Panc1 (cell line): ENCODE results near the gene ARHGEF2. TPM values are rescaled to one million over a fixed set of nuclear protein-coding genes. Genes with fewer than 3 reads are reported as not detected.
A peak's percentile ranks its signal among the peaks of the same experiment; 100 is the strongest.

Experiments
- ATAC-seq: fragments of 200-7000 bp; cut with Tn5 transposase; 2 replicates; pipeline ENCODE4 v1.9.1; 2020; ENCODE audit warnings: mild to moderate bottlenecking, moderate library complexity
- BruUV-seq: library from RNA; stranded (reverse); fragments of 400-500 nt; replicated peaks from 2 replicates; lab custom pipeline; 2021; lab: Mats Ljungman, UMichigan
- CTCF ChIA-PET: fragments of 300-600 bp; sonication (Branson Sonifier 250); formaldehyde crosslinking; loops from one replicate; lab custom pipeline; 2022; ENCODE audit warnings: antibody characterized with exemption; lab: Charles Lee
- POLR2A ChIA-PET: fragments of 300-600 bp; sonication (Branson Sonifier 250); formaldehyde crosslinking; loops from one replicate; lab custom pipeline; 2022; ENCODE audit warnings: antibody characterized with exemption; lab: Charles Lee
- DNase-seq: peaks from one replicate; pipeline ENCODE4 v3.0.0-alpha.2; 2010; ENCODE audit warnings: low read depth, low spot score
- H3K27ac ChIP-seq: 2 replicates; pipeline ENCODE4 v1.5.1; 2011; ENCODE audit warnings: mild to moderate bottlenecking, low read length, inconsistent platforms
- H3K27me3 ChIP-seq: fragments of 200-500 bp; sonication (Bioruptor generic); 2 replicates; pipeline ENCODE4 v1.6.0; 2014; ENCODE audit warnings: low read length, inconsistent platforms; ENCODE audit not compliant: control insufficient read depth, insufficient read depth
- H3K36me3 ChIP-seq: fragments of 200-500 bp; sonication (Bioruptor generic); 2 replicates; pipeline ENCODE4 v1.5.1; 2014; ENCODE audit warnings: inconsistent platforms, mild to moderate bottlenecking, low read length, moderate library complexity; ENCODE audit not compliant: control insufficient read depth, insufficient read depth
- H3K4me1 ChIP-seq: 2 replicates; pipeline ENCODE4 v1.5.1; 2011; ENCODE audit warnings: inconsistent platforms, mild to moderate bottlenecking, low read length, moderate library complexity; ENCODE audit not compliant: control insufficient read depth, insufficient read depth
- H3K4me3 ChIP-seq, 2 experiments: 2 replicates each; pipeline ENCODE4 v1.5.1; 2011 to 2012; ENCODE audit warnings: low read depth in 2 of 2, low read length in 2 of 2, mild to moderate bottlenecking in 2 of 2, inconsistent platforms in 1 of 2, moderate library complexity in 1 of 2
- H3K9me3 ChIP-seq: fragments of 200-500 bp; sonication (Bioruptor generic); 2 replicates; pipeline ENCODE4 v1.5.1; 2014; ENCODE audit warnings: low read depth, mild to moderate bottlenecking, inconsistent platforms, low read length, moderate library complexity; ENCODE audit not compliant: control insufficient read depth, insufficient read depth
- POLR2AphosphoS5 ChIP-seq: IDR thresholded peaks from 2 replicates; pipeline ENCODE4 v1.6.1; 2012; ENCODE audit warnings: mild to moderate bottlenecking, low read depth, low read length, moderate library complexity
- SIN3A ChIP-seq: IDR thresholded peaks from 2 replicates; pipeline ENCODE4 v1.6.1; 2012; ENCODE audit warnings: low read depth, mild to moderate bottlenecking, low read length, moderate library complexity, borderline replicate concordance; ENCODE audit not compliant: insufficient read depth
- TCF7L2 ChIP-seq: IDR thresholded peaks from 2 replicates; pipeline ENCODE4 v1.6.1; 2011; ENCODE audit warnings: mild to moderate bottlenecking, low read depth, low read length, inconsistent platforms
- in situ Hi-C: cut with HindIII; loops from 2 replicates; pipeline ENCODE4 v1.10.0; 2016; ENCODE audit warnings: low sequenced_read_pairs, low pct_unique_long_range_greater_than_20kb
- intact Hi-C: fragments of 100-400 bp; cut with micrococcal nuclease; formaldehyde crosslinking; loops from one replicate; pipeline ENCODE4 v1.10.0; 2022; ENCODE audit not compliant: unreplicated experiment
- total RNA-seq: library from RNA; stranded (reverse); gene quantifications from one replicate; pipeline ENCODE4 v1.2.1, GENCODE V29; 2021; ENCODE audit not compliant: unreplicated experiment
- TF ChIP-seq, protein P1 (sequence below): fragments of 450-650 bp; IDR thresholded peaks from 2 replicates; pipeline ENCODE4 v1.5.1; 2017; ENCODE audit warnings: mild to moderate bottlenecking
- TF ChIP-seq, protein P2 (sequence below), 2 experiments: IDR thresholded peaks; 2 replicates each; pipeline ENCODE4 v1.6.1; 2011 to 2012; ENCODE audit warnings: low read depth in 2 of 2, control low read depth in 1 of 2, low read length in 1 of 2, mild to moderate bottlenecking in 1 of 2, moderate library complexity in 1 of 2; ENCODE audit not compliant: insufficient read depth in 1 of 2

Gene ARHGEF2
- total RNA-seq, 1 experiment from 2014 or later, result 87.0 TPM

DNA sequence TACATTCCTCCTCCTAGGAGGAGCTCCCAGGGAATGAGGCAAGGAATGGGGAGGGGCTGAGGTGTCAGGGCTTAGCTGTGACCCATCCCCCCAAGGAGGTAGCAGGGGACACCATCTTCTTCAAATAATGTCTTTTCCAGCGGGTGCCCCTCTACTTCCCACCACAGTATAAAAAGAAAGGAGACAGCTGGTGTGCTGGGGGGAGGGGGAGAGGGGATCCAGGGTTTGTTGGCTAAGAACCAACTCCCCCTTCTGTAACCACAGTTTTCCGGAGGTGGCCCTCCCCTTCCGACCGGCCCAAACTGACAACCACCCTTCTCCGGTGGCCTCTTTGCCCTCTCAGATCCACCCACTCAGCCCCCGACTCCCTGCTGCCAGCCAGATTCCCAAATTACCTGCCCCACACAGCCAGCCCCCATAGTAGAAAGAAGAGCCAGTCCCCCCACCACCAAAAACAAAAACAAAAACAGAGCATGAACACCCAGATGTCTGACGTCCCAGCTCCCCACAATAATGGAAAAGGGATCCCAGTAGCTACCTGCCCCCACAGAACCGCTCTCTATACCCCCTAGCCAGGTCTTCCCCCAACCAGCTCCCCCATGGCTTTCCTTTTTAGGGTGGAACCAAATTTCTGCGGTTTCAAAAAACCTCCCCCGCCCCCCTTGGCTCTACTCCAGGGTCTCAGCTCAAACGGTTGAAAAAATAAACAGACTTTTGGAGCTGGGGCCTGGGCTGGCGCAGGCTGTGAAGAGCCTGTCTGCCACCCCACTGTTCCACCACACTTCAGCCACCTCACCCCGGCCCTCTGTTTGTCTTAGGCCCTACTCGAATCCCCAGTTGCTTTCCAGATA, 2.1 kb downstream of the ARHGEF2 start:
- ATAC-seq, result 0 out of 2 replicates have a peak, but pooled peaks have one; percentile 15
- DNase-seq, result no peak
- no peaks in the 10 kb centered on the region for H3K27me3 ChIP-seq
- intact Hi-C loops, result no loop called here
- H3K4me3 ChIP-seq, result peak overlapping the region; percentile 82 to 89
- H3K36me3 ChIP-seq, result peaks cover 2% of the 10 kb centered on the region; the same call in 1 of the 2 replicates
- no peak for TF ChIP-seq SIN3A
- TF ChIP-seq, protein P1, sequence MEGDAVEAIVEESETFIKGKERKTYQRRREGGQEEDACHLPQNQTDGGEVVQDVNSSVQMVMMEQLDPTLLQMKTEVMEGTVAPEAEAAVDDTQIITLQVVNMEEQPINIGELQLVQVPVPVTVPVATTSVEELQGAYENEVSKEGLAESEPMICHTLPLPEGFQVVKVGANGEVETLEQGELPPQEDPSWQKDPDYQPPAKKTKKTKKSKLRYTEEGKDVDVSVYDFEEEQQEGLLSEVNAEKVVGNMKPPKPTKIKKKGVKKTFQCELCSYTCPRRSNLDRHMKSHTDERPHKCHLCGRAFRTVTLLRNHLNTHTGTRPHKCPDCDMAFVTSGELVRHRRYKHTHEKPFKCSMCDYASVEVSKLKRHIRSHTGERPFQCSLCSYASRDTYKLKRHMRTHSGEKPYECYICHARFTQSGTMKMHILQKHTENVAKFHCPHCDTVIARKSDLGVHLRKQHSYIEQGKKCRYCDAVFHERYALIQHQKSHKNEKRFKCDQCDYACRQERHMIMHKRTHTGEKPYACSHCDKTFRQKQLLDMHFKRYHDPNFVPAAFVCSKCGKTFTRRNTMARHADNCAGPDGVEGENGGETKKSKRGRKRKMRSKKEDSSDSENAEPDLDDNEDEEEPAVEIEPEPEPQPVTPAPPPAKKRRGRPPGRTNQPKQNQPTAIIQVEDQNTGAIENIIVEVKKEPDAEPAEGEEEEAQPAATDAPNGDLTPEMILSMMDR, result no peak
- ChIA-PET CTCF (interaction anchor here (0.5 to 1.5 kb wide), 6 partner anchors 13 to 97 kb away, joined by 3 to 10 read pairs (median 6); no protein-coding TSS in a partner anchor), POLR2A (interaction anchor here (0.6 to 0.7 kb wide), 3 partner anchors 20 to 243 kb away, joined by 5 to 13 read pairs (median 11); no protein-coding TSS in a partner anchor)
- peak overlapping the region; percentile 99 for H3K27ac ChIP-seq
- H3K9me3 ChIP-seq, result no peaks in the 10 kb centered on the region
- in situ Hi-C loops, result no loop called here
- peaks cover 64% of the 10 kb centered on the region for H3K4me1 ChIP-seq
- BruUV-seq, result TSS peak; percentile 28

- ChIA-PET POLR2A (interaction anchor here (0.5 to 0.6 kb wide), 2 partner anchors 52 to 201 kb away, joined by 3 to 4 read pairs; no protein-coding TSS in a partner anchor), CTCF (interaction anchor here (0.6 to 1.5 kb wide), 3 partner anchors 13 to 38 kb away, joined by 3 to 4 read pairs (median 3); no protein-coding TSS in a partner anchor)
- H3K4me3 ChIP-seq, result peak overlapping the region; percentile 82 to 89
- no peak for DNase-seq
- peaks cover 67% of the 10 kb centered on the region for H3K4me1 ChIP-seq
- H3K27me3 ChIP-seq, result no peaks in the 10 kb centered on the region
- intact Hi-C loops, result no loop called here
- TF ChIP-seq, protein P2, sequence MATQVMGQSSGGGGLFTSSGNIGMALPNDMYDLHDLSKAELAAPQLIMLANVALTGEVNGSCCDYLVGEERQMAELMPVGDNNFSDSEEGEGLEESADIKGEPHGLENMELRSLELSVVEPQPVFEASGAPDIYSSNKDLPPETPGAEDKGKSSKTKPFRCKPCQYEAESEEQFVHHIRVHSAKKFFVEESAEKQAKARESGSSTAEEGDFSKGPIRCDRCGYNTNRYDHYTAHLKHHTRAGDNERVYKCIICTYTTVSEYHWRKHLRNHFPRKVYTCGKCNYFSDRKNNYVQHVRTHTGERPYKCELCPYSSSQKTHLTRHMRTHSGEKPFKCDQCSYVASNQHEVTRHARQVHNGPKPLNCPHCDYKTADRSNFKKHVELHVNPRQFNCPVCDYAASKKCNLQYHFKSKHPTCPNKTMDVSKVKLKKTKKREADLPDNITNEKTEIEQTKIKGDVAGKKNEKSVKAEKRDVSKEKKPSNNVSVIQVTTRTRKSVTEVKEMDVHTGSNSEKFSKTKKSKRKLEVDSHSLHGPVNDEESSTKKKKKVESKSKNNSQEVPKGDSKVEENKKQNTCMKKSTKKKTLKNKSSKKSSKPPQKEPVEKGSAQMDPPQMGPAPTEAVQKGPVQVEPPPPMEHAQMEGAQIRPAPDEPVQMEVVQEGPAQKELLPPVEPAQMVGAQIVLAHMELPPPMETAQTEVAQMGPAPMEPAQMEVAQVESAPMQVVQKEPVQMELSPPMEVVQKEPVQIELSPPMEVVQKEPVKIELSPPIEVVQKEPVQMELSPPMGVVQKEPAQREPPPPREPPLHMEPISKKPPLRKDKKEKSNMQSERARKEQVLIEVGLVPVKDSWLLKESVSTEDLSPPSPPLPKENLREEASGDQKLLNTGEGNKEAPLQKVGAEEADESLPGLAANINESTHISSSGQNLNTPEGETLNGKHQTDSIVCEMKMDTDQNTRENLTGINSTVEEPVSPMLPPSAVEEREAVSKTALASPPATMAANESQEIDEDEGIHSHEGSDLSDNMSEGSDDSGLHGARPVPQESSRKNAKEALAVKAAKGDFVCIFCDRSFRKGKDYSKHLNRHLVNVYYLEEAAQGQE (IDR thresholded peaks at IDR 0.05; ENCODE audit: insufficient read depth in 1 of 2, low read depth in 2 of 2, low read length in 1 of 2), result no peak
- TF ChIP-seq POLR2AphosphoS5, result no peak
- TF ChIP-seq TCF7L2, result no peak
- TF ChIP-seq, protein P1, result no peak
- TF ChIP-seq SIN3A, result no peak
- H3K36me3 ChIP-seq, result peaks cover 2% of the 10 kb centered on the region; the same call in 1 of the 2 replicates
- ATAC-seq, result no peak
- BruUV-seq, result no TSS peak
- H3K9me3 ChIP-seq, result no peaks in the 10 kb centered on the region
- peak overlapping the region; percentile 99 for H3K27ac ChIP-seq
- in situ Hi-C loops, result no loop called here
Observed at GRCh38 chr1:155975375-155976061, 2.8 kb downstream of the ARHGEF2 start.
